ENCODE data around the gene DARS2. TPM values are rescaled to one million over a fixed set of nuclear protein-coding genes. Genes with fewer than 3 reads are reported as not detected.

Gene DARS2
- total RNA-seq, 1 experiment from 2014 or later: 29.4 TPM

GRCh38 chr1:173889885-173890284 lies 65.4 kb downstream of the DARS2 start:
- Histone ChIP-seq H3K4me1 (no peaks in the 10 kb centered on the region), H3K36me3 (peaks cover 4% of the 10 kb centered on the region; the same call in 1 of the 2 replicates), H3K27me3 (no peaks in the 10 kb centered on the region), H3K4me3 (no peak overlapping the region), H3K27ac (no peak overlapping the region), H3K9me3 (replicated peaks) (no peaks in the 10 kb centered on the region)
- no peak for DNase-seq

- Histone ChIP-seq H3K4me1 (no peaks in the 10 kb centered on the region), H3K4me3 (no peak overlapping the region), H3K27me3 (no peaks in the 10 kb centered on the region), H3K36me3 (no peaks in the 10 kb centered on the region; the same call in 1 of the 2 replicates), H3K27ac (no peak overlapping the region), H3K9me3 (replicated peaks) (no peaks in the 10 kb centered on the region)
- no peak for DNase-seq
Observed at GRCh38 chr1:173893611-173894010, 69.1 kb downstream of the DARS2 start.

GRCh38 chr1:173894189-173894588 lies 69.7 kb downstream of the DARS2 start:
- no peak overlapping the region for H3K27ac ChIP-seq
- DNase-seq: no peak
- H3K36me3 ChIP-seq: no peaks in the 10 kb centered on the region; the same call in 1 of the 2 replicates

GRCh38 chr1:173900427-173900826 lies 76.0 kb downstream of the DARS2 start:
- no peak overlapping the region for H3K4me3 ChIP-seq
- H3K27me3 ChIP-seq: no peaks in the 10 kb centered on the region
- DNase-seq: no peak
- H3K4me1 ChIP-seq: no peaks in the 10 kb centered on the region
- H3K36me3 ChIP-seq: no peaks in the 10 kb centered on the region; the same call in 1 of the 2 replicates
- no peak overlapping the region for H3K27ac ChIP-seq
- no peaks in the 10 kb centered on the region for H3K9me3 ChIP-seq (replicated peaks)

More at GRCh38 chr1:173894189-173894588, 69.7 kb downstream of the DARS2 start:
- Histone ChIP-seq H3K4me3 (no peak overlapping the region), H3K27me3 (no peaks in the 10 kb centered on the region), H3K9me3 (replicated peaks) (no peaks in the 10 kb centered on the region), H3K4me1 (no peaks in the 10 kb centered on the region)

- Histone ChIP-seq H3K27me3 (no peaks in the 10 kb centered on the region), H3K4me1 (no peaks in the 10 kb centered on the region), H3K36me3 (no peaks in the 10 kb centered on the region; the same call in 1 of the 2 replicates), H3K27ac (no peak overlapping the region), H3K4me3 (no peak overlapping the region), H3K9me3 (replicated peaks) (no peaks in the 10 kb centered on the region)
- no peak for DNase-seq
Observed at GRCh38 chr1:173900992-173901391, 76.5 kb downstream of the DARS2 start.

GRCh38 chr1:173903827-173904531 lies 79.5 kb downstream of the DARS2 start:
- H3K4me1 ChIP-seq: no peaks in the 10 kb centered on the region

More at GRCh38 chr1:173903827-173904531, 79.5 kb downstream of the DARS2 start:
- Histone ChIP-seq H3K27me3 (no peaks in the 10 kb centered on the region), H3K9me3 (replicated peaks) (no peaks in the 10 kb centered on the region), H3K27ac (no peak overlapping the region), H3K4me3 (no peak overlapping the region), H3K36me3 (no peaks in the 10 kb centered on the region)
- no peak for DNase-seq

Other genes starting within 250 kb of the DARS2 start
- not detected in 2 replicates for gene SLC9C2, start 221.6 kb upstream of the DARS2 start, total RNA-seq (2014; rRNA removed; shearing (Covaris generic))
- not detected in 2 replicates for gene TEX50, start 189.3 kb upstream of the DARS2 start, total RNA-seq (2014; rRNA removed; shearing (Covaris generic))
- not detected in 2 replicates for gene ANKRD45, start 154.8 kb upstream of the DARS2 start, total RNA-seq (2014; rRNA removed; shearing (Covaris generic))
- gene KLHL20, start 109.7 kb upstream of the DARS2 start, total RNA-seq (2014; rRNA removed; shearing (Covaris generic)): 11.3 and 14.1 TPM in 2 replicates
- gene CENPL, start 210 bp downstream of the DARS2 start, total RNA-seq (2014; rRNA removed; shearing (Covaris generic)): 37.4 and 38.3 TPM in 2 replicates
- gene GAS5, start 43.3 kb downstream of the DARS2 start, total RNA-seq (2014; rRNA removed; shearing (Covaris generic)): 462 and 540 TPM in 2 replicates
- 5.2 and 5.4 TPM in 2 replicates for gene ZBTB37, start 43.7 kb downstream of the DARS2 start, total RNA-seq (2014; rRNA removed; shearing (Covaris generic))
- 0.22 and 1.6 TPM in 2 replicates for gene SERPINC1, start 92.7 kb downstream of the DARS2 start, total RNA-seq (2014; rRNA removed; shearing (Covaris generic))
- 22.6 and 25.6 TPM in 2 replicates for gene RC3H1, start 197.7 kb downstream of the DARS2 start, total RNA-seq (2014; rRNA removed; shearing (Covaris generic))